Gastrocnemius medialis (tissue), 4 donors: ENCODE results near the gene PKIB. TPM values are rescaled to one million over a fixed set of nuclear protein-coding genes. Genes with fewer than 3 reads are reported as not detected.

ENCODE experiments used
- ATAC-seq, 2 donors: fragments of 150-250 bp; one replicate each; pipeline ENCODE4 v1.9.1; 2016
- DNase-seq, 2 donors: peaks; one replicate each; pipeline ENCODE4 v3.0.0-alpha.2; 2019
- H3K27ac ChIP-seq, 4 donors: fragments of 200-600 bp; sonication (generic); 1 replicate in 1 of 4; 2 replicates in 3 of 4; pipeline ENCODE4 v1.5.1; 2016 to 2018; ENCODE audit warnings: mild to moderate bottlenecking in 2 of 4, moderate library complexity in 1 of 4
- H3K27me3 ChIP-seq, 3 donors: fragments of 200-600 bp; sonication (generic) in 2 of 3; 1 replicate in 1 of 3; 2 replicates in 2 of 3; pipeline versions ENCODE4 v1.5.1 to v1.6.0; 2016 to 2019; ENCODE audit warnings: mild to moderate bottlenecking in 1 of 3, moderate library complexity in 1 of 3
- H3K36me3 ChIP-seq, 2 donors: fragments of 200-600 bp; sonication (generic) in 1 of 2; one replicate each; pipeline ENCODE4 v1.5.1; 2017 to 2018
- H3K4me1 ChIP-seq, 2 donors: fragments of 200-600 bp; sonication (generic) in 1 of 2; one replicate each; pipeline ENCODE4 v1.5.1; 2016 to 2017; ENCODE audit warnings: mild to moderate bottlenecking in 2 of 2
- H3K4me3 ChIP-seq, 4 donors: fragments of 200-600 bp; sonication (generic) in 3 of 4; 1 replicate in 1 of 4; 2 replicates in 3 of 4; pipeline ENCODE4 v1.5.1; 2016 to 2019; ENCODE audit warnings: mild to moderate bottlenecking in 2 of 4
- H3K9me3 ChIP-seq, 3 donors: fragments of 200-600 bp; sonication (generic) in 2 of 3; 1 replicate in 1 of 3; 2 replicates in 2 of 3; pipeline ENCODE4 v1.5.1; 2016 to 2019
- CTCF ChIP-seq, 5 experiments: fragments of 450-650 bp in 3 of 5; fragments of 200-600 bp in 2 of 5; sonication (generic) in 2 of 5; IDR thresholded peaks in 4 of 5; conservative IDR thresholded peaks in 1 of 5; 1 replicate in 4 of 5; 2 replicates in 1 of 5; pipeline ENCODE4 v1.5.1; 2016 to 2019; ENCODE audit warnings: antibody characterized with exemption in 5 of 5, mild to moderate bottlenecking in 3 of 5, moderate library complexity in 3 of 5
- POLR2A ChIP-seq, 2 donors: fragments of 450-650 bp; IDR thresholded peaks; one replicate each; pipeline ENCODE4 v1.6.1; 2017; ENCODE audit warnings: antibody characterized with exemption in 2 of 2, mild to moderate bottlenecking in 2 of 2, moderate library complexity in 2 of 2
- in situ Hi-C, 4 donors: fragments of 200-750 bp; cut with MboI; loops; one replicate each; pipeline versions ENCODE4 v1.15.0 to v1.8.0; 2017; ENCODE audit warnings: low sequenced_read_pairs in 4 of 4
- intact Hi-C: fragments of 100-400 bp; cut with DNase I; formaldehyde crosslinking; loops from one replicate; pipeline ENCODE4 v1.15.1; 2023; ENCODE audit warnings: low total_unique reads
- total RNA-seq, 4 donors: library from RNA; depleted of rRNA; stranded (reverse); fragments of >200 nt; gene quantifications; one replicate each; pipeline versions ENCODE4 v1.1.0 to v1.2.3, GENCODE V29; 2016

Gene PKIB
- total RNA-seq, 4 donors from 2014 or later: 0.64 to 1.1 (median 0.97) TPM

GRCh38 chr6:122648726-122649125 lies 38.5 kb downstream of the PKIB start:
- no peak overlapping the region for H3K4me3 ChIP-seq
- no peaks in the 10 kb centered on the region for H3K27me3 ChIP-seq
- H3K36me3 ChIP-seq: no peaks in the 10 kb centered on the region
- H3K27ac ChIP-seq: no peak overlapping the region
- no peaks in the 10 kb centered on the region for H3K9me3 ChIP-seq
- DNase-seq: no peak
- TF ChIP-seq POLR2A (IDR thresholded peaks at IDR 0.05) (no peak), CTCF (IDR thresholded peaks at IDR 0.05 in 4 of 5, conservative IDR thresholded peaks at IDR 0.05 in 1 of 5) (no peak)
- no peak for ATAC-seq
- no peaks in the 10 kb centered on the region for H3K4me1 ChIP-seq
- in situ Hi-C loops: no loop called here
- intact Hi-C loops: no loop called here

- Histone ChIP-seq H3K36me3 (no peaks in the 10 kb centered on the region), H3K27ac (no peak overlapping the region), H3K9me3 (no peaks in the 10 kb centered on the region), H3K4me3 (no peak overlapping the region), H3K4me1 (no peaks in the 10 kb centered on the region), H3K27me3 (no peaks in the 10 kb centered on the region)
- TF ChIP-seq CTCF (IDR thresholded peaks at IDR 0.05 in 4 of 5, conservative IDR thresholded peaks at IDR 0.05 in 1 of 5): no peak
- no peak for TF ChIP-seq POLR2A (IDR thresholded peaks at IDR 0.05)
- in situ Hi-C loops: no loop called here
- DNase-seq (no peak), ATAC-seq (no peak)
- intact Hi-C loops: no loop called here
Observed at GRCh38 chr6:122649701-122650100, 39.5 kb downstream of the PKIB start.

GRCh38 chr6:122650403-122650802 lies 40.2 kb downstream of the PKIB start:
- Histone ChIP-seq H3K27ac (no peak overlapping the region), H3K9me3 (no peaks in the 10 kb centered on the region), H3K36me3 (no peaks in the 10 kb centered on the region), H3K4me1 (no peaks in the 10 kb centered on the region), H3K4me3 (no peak overlapping the region), H3K27me3 (no peaks in the 10 kb centered on the region)
- ATAC-seq (no peak), DNase-seq (no peak)
- TF ChIP-seq POLR2A (IDR thresholded peaks at IDR 0.05): no peak
- TF ChIP-seq CTCF (IDR thresholded peaks at IDR 0.05 in 4 of 5, conservative IDR thresholded peaks at IDR 0.05 in 1 of 5): no peak
- in situ Hi-C loops (no loop called here), intact Hi-C loops (no loop called here)

- H3K4me3 ChIP-seq: no peak overlapping the region
- intact Hi-C loops: no loop called here
- H3K9me3 ChIP-seq: no peaks in the 10 kb centered on the region
- in situ Hi-C loops: no loop called here
- H3K27ac ChIP-seq: no peak overlapping the region
- H3K4me1 ChIP-seq: no peaks in the 10 kb centered on the region
- DNase-seq: no peak
- no peaks in the 10 kb centered on the region for H3K27me3 ChIP-seq
- no peak for ATAC-seq
- no peaks in the 10 kb centered on the region for H3K36me3 ChIP-seq
- TF ChIP-seq POLR2A (IDR thresholded peaks at IDR 0.05): no peak
- TF ChIP-seq CTCF (IDR thresholded peaks at IDR 0.05 in 4 of 5, conservative IDR thresholded peaks at IDR 0.05 in 1 of 5): no peak
Observed at GRCh38 chr6:122651031-122651430, 40.8 kb downstream of the PKIB start.

GRCh38 chr6:122651604-122652003 lies 41.4 kb downstream of the PKIB start:
- Histone ChIP-seq H3K36me3 (no peaks in the 10 kb centered on the region), H3K9me3 (no peaks in the 10 kb centered on the region), H3K27me3 (no peaks in the 10 kb centered on the region), H3K4me3 (no peak overlapping the region), H3K27ac (no peak overlapping the region), H3K4me1 (no peaks in the 10 kb centered on the region)
- in situ Hi-C loops: no loop called here
- TF ChIP-seq POLR2A (IDR thresholded peaks at IDR 0.05) (no peak), CTCF (IDR thresholded peaks at IDR 0.05 in 4 of 5, conservative IDR thresholded peaks at IDR 0.05 in 1 of 5) (no peak)
- ATAC-seq: no peak
- intact Hi-C loops: no loop called here
- no peak for DNase-seq
